ENCODE results near the gene NXF3. TPM values are rescaled to one million over a fixed set of nuclear protein-coding genes. Genes with fewer than 3 reads are reported as not detected.

The NXF3 gene
- total and polyA plus RNA-seq, 2 experiments from 2014 or later: not detected

DNA sequence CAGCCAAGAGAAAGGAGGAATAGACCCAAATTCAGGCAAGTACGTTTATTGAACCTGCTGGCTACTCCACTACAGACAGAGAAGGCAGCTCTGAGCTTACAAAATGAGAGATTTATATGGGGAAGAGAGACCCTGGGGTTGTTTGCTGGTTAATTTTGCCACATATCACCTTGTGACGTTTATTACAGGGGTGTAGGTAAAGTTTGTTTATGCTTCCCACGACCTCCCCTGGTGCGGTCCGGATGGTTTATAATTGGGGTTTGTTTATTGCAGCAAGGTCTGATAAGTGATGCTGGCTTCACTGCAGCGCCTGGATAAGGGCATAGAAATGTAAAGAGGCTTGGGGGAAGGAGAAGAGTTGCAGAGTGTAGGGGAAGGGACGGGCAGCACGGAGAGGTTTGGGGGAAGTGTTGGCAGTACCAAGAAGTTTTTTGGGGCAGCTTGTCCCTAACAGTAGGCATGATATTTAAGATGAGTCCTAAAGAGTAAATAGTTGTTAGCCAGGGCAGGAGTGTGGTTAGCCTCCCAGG is 41.6 kb downstream of the NXF3 start:
- Mint-ChIP-seq H3K4me3 (peak overlapping the region; percentile 50), H3K4me1 (peaks cover 11% of the 10 kb centered on the region; the same call in 2 of the 3 replicates), H3K9me3 (peaks cover 7% of the 10 kb centered on the region; the same call in 1 of the 3 replicates), H3K27ac (no peak overlapping the region), H3K27me3 (ENCODE audit: insufficient read depth, low read depth, poor library complexity) (no peaks in the 10 kb centered on the region), H3K36me3 (ENCODE audit: low read depth) (no peaks in the 10 kb centered on the region)
- Histone ChIP-seq H3K27me3 (ENCODE audit: insufficient read depth) (no peaks in the 10 kb centered on the region), H3K36me3 (ENCODE audit: insufficient read depth) (no peaks in the 10 kb centered on the region), H3K4me3 (0 out of 2 replicates have a peak overlapping the region, but pooled peaks have one; percentile 17), H3K79me2 (replicated peaks; ENCODE audit: insufficient read depth) (no peaks in the 10 kb centered on the region), H3K4me2 (peak overlapping the region; percentile 41; the same call in 1 of the 2 replicates), H4K20me1 (replicated peaks; ENCODE audit: insufficient read depth) (no peaks in the 10 kb centered on the region), H3K4me1 (ENCODE audit: insufficient read depth) (no peaks in the 10 kb centered on the region), H3K9me2 (ENCODE audit: insufficient read depth) (no peaks in the 10 kb centered on the region), H2AFZ (peak overlapping the region; percentile 72; the same call in 1 of the 2 replicates), H3K27ac (ENCODE audit: low read depth) (no peak overlapping the region), H3F3A (replicated peaks; ENCODE audit: low read depth) (no peaks in the 10 kb centered on the region)
- no peak for DNase-seq (ENCODE audit: low spot score)
- ATAC-seq: peak; percentile 78
- TF ChIP-seq CREB1 (CRISPR knock-in tag; IDR thresholded peaks at IDR 0.05; ENCODE audit: low read depth) (no peak), NANOG (IDR thresholded peaks at IDR 0.05; ENCODE audit: borderline replicate concordance) (no peak), EZH2 (IDR thresholded peaks at IDR 0.05; ENCODE audit: low read depth, unreplicated experiment) (no peak), ZNF114 (CRISPR knock-in tag; IDR thresholded peaks at IDR 0.05) (no peak), JUNB (IDR thresholded peaks at IDR 0.05; ENCODE audit: unreplicated experiment) (no peak), EZH2phosphoT487 (IDR thresholded peaks at IDR 0.05; ENCODE audit: unreplicated experiment) (no peak), STAT1 (IDR thresholded peaks at IDR 0.05; ENCODE audit: unreplicated experiment) (no peak), ZNF331 (CRISPR knock-in tag; IDR thresholded peaks at IDR 0.05; ENCODE audit: low read depth) (no peak), POLR2AphosphoS5 (IDR thresholded peaks at IDR 0.05; ENCODE audit: low read depth) (no peak)
- TF ChIP-seq, protein P1, sequence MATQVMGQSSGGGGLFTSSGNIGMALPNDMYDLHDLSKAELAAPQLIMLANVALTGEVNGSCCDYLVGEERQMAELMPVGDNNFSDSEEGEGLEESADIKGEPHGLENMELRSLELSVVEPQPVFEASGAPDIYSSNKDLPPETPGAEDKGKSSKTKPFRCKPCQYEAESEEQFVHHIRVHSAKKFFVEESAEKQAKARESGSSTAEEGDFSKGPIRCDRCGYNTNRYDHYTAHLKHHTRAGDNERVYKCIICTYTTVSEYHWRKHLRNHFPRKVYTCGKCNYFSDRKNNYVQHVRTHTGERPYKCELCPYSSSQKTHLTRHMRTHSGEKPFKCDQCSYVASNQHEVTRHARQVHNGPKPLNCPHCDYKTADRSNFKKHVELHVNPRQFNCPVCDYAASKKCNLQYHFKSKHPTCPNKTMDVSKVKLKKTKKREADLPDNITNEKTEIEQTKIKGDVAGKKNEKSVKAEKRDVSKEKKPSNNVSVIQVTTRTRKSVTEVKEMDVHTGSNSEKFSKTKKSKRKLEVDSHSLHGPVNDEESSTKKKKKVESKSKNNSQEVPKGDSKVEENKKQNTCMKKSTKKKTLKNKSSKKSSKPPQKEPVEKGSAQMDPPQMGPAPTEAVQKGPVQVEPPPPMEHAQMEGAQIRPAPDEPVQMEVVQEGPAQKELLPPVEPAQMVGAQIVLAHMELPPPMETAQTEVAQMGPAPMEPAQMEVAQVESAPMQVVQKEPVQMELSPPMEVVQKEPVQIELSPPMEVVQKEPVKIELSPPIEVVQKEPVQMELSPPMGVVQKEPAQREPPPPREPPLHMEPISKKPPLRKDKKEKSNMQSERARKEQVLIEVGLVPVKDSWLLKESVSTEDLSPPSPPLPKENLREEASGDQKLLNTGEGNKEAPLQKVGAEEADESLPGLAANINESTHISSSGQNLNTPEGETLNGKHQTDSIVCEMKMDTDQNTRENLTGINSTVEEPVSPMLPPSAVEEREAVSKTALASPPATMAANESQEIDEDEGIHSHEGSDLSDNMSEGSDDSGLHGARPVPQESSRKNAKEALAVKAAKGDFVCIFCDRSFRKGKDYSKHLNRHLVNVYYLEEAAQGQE (IDR thresholded peaks at IDR 0.05; ENCODE audit: unreplicated experiment): no peak
- TF ChIP-seq, protein P2, sequence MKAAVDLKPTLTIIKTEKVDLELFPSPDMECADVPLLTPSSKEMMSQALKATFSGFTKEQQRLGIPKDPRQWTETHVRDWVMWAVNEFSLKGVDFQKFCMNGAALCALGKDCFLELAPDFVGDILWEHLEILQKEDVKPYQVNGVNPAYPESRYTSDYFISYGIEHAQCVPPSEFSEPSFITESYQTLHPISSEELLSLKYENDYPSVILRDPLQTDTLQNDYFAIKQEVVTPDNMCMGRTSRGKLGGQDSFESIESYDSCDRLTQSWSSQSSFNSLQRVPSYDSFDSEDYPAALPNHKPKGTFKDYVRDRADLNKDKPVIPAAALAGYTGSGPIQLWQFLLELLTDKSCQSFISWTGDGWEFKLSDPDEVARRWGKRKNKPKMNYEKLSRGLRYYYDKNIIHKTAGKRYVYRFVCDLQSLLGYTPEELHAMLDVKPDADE (IDR thresholded peaks at IDR 0.05): no peak
- TF ChIP-seq, protein P3, sequence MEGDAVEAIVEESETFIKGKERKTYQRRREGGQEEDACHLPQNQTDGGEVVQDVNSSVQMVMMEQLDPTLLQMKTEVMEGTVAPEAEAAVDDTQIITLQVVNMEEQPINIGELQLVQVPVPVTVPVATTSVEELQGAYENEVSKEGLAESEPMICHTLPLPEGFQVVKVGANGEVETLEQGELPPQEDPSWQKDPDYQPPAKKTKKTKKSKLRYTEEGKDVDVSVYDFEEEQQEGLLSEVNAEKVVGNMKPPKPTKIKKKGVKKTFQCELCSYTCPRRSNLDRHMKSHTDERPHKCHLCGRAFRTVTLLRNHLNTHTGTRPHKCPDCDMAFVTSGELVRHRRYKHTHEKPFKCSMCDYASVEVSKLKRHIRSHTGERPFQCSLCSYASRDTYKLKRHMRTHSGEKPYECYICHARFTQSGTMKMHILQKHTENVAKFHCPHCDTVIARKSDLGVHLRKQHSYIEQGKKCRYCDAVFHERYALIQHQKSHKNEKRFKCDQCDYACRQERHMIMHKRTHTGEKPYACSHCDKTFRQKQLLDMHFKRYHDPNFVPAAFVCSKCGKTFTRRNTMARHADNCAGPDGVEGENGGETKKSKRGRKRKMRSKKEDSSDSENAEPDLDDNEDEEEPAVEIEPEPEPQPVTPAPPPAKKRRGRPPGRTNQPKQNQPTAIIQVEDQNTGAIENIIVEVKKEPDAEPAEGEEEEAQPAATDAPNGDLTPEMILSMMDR (conservative IDR thresholded peaks at IDR 0.05; ENCODE audit: low read depth in 2 of 2): no peak
- TF ChIP-seq, protein P4, sequence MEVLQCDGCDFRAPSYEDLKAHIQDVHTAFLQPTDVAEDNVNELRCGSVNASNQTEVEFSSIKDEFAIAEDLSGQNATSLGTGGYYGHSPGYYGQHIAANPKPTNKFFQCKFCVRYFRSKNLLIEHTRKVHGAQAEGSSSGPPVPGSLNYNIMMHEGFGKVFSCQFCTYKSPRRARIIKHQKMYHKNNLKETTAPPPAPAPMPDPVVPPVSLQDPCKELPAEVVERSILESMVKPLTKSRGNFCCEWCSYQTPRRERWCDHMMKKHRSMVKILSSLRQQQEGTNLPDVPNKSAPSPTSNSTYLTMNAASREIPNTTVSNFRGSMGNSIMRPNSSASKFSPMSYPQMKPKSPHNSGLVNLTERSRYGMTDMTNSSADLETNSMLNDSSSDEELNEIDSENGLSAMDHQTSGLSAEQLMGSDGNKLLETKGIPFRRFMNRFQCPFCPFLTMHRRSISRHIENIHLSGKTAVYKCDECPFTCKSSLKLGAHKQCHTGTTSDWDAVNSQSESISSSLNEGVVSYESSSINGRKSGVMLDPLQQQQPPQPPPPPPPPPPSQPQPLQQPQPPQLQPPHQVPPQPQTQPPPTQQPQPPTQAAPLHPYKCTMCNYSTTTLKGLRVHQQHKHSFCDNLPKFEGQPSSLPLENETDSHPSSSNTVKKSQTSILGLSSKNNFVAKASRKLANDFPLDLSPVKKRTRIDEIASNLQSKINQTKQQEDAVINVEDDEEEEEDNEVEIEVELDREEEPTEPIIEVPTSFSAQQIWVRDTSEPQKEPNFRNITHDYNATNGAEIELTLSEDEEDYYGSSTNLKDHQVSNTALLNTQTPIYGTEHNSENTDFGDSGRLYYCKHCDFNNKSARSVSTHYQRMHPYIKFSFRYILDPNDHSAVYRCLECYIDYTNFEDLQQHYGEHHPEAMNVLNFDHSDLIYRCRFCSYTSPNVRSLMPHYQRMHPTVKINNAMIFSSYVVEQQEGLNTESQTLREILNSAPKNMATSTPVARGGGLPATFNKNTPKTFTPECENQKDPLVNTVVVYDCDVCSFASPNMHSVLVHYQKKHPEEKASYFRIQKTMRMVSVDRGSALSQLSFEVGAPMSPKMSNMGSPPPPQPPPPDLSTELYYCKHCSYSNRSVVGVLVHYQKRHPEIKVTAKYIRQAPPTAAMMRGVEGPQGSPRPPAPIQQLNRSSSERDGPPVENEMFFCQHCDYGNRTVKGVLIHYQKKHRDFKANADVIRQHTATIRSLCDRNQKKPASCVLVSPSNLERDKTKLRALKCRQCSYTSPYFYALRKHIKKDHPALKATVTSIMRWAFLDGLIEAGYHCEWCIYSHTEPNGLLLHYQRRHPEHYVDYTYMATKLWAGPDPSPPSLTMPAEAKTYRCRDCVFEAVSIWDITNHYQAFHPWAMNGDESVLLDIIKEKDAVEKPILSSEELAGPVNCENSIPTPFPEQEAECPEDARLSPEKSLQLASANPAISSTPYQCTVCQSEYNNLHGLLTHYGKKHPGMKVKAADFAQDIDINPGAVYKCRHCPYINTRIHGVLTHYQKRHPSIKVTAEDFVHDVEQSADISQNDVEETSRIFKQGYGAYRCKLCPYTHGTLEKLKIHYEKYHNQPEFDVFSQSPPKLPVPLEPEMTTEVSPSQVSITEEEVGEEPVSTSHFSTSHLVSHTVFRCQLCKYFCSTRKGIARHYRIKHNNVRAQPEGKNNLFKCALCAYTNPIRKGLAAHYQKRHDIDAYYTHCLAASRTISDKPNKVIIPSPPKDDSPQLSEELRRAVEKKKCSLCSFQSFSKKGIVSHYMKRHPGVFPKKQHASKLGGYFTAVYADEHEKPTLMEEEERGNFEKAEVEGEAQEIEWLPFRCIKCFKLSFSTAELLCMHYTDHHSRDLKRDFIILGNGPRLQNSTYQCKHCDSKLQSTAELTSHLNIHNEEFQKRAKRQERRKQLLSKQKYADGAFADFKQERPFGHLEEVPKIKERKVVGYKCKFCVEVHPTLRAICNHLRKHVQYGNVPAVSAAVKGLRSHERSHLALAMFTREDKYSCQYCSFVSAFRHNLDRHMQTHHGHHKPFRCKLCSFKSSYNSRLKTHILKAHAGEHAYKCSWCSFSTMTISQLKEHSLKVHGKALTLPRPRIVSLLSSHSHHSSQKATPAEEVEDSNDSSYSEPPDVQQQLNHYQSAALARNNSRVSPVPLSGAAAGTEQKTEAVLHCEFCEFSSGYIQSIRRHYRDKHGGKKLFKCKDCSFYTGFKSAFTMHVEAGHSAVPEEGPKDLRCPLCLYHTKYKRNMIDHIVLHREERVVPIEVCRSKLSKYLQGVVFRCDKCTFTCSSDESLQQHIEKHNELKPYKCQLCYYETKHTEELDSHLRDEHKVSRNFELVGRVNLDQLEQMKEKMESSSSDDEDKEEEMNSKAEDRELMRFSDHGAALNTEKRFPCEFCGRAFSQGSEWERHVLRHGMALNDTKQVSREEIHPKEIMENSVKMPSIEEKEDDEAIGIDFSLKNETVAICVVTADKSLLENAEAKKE (CRISPR knock-in tag; IDR thresholded peaks at IDR 0.05): no peak
